ENCODE data around the gene HYAL3. TPM values are rescaled to one million over a fixed set of nuclear protein-coding genes. Genes with fewer than 3 reads are reported as not detected.

Gene HYAL3
- polyA plus RNA-seq, 1 donor from 2014 or later: 9.1 TPM

DNA sequence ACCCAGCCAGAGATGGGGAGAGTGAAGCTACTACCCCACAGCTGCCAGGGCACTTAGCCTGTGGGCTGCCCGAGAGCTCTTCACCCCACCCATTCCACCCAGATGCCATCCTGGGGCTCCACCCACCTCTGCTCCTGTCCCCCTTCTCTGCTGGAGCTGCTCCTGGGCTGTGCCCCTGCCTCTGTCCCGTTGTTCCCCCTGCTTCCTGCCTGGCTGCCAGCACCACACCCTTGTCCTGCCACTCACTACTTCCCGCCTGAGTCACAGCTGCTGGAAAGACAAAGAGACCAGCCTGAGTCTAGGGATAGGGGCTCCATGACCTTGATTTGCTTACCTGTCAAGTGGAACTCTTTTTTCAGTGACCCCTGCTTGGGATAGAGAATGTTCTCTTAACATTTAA is 50.8 kb downstream of the HYAL3 start:
- H3K9me2 ChIP-seq (ENCODE audit: insufficient read depth, low read length): no peaks in the 10 kb centered on the region
- no peak for TF ChIP-seq EZH2 (IDR thresholded peaks at IDR 0.05; ENCODE audit: borderline replicate concordance, insufficient read depth, low read length, poor library complexity, severe bottlenecking)
- TF ChIP-seq SMC3 (conservative IDR thresholded peaks at IDR 0.05; ENCODE audit: poor library complexity): no peak
- TF ChIP-seq, protein P1, sequence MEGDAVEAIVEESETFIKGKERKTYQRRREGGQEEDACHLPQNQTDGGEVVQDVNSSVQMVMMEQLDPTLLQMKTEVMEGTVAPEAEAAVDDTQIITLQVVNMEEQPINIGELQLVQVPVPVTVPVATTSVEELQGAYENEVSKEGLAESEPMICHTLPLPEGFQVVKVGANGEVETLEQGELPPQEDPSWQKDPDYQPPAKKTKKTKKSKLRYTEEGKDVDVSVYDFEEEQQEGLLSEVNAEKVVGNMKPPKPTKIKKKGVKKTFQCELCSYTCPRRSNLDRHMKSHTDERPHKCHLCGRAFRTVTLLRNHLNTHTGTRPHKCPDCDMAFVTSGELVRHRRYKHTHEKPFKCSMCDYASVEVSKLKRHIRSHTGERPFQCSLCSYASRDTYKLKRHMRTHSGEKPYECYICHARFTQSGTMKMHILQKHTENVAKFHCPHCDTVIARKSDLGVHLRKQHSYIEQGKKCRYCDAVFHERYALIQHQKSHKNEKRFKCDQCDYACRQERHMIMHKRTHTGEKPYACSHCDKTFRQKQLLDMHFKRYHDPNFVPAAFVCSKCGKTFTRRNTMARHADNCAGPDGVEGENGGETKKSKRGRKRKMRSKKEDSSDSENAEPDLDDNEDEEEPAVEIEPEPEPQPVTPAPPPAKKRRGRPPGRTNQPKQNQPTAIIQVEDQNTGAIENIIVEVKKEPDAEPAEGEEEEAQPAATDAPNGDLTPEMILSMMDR (IDR thresholded peaks at IDR 0.05; ENCODE audit: poor library complexity, severe bottlenecking): no peak
- TF ChIP-seq MXI1 (conservative IDR thresholded peaks at IDR 0.05; ENCODE audit: poor library complexity, severe bottlenecking): no peak
- no peak for TF ChIP-seq TAF1 (IDR thresholded peaks at IDR 0.05; ENCODE audit: low read depth)
- TF ChIP-seq EP300 (conservative IDR thresholded peaks at IDR 0.05; ENCODE audit: poor library complexity, severe bottlenecking): no peak
- TF ChIP-seq POLR2AphosphoS5 (IDR thresholded peaks at IDR 0.05): no peak
- no peak overlapping the region for H3K9ac ChIP-seq (ENCODE audit: low read length)
- no peaks in the 10 kb centered on the region for H3K36me3 ChIP-seq (ENCODE audit: insufficient read depth, low read length)
- H3K9me3 ChIP-seq (ENCODE audit: low read length): no peaks in the 10 kb centered on the region
- no peaks in the 10 kb centered on the region for H3F3A ChIP-seq (ENCODE audit: insufficient read depth, low read length, poor library complexity, severe bottlenecking)
- H4K20me1 ChIP-seq (ENCODE audit: insufficient read depth): no peaks in the 10 kb centered on the region
- H3K4me3 ChIP-seq (ENCODE audit: low read length): no peak overlapping the region
- no peak overlapping the region for H3K4me2 ChIP-seq (ENCODE audit: low read length)
- no peaks in the 10 kb centered on the region for H3K27me3 ChIP-seq (ENCODE audit: insufficient read depth, low read depth, low read length)
- peaks cover 70% of the 10 kb centered on the region for H3K79me2 ChIP-seq (replicated peaks; ENCODE audit: insufficient read depth, low read length)
- no peak overlapping the region for H3K27ac ChIP-seq (ENCODE audit: low read length)
- no peak overlapping the region for H2AFZ ChIP-seq (ENCODE audit: low read depth, low read length)

GRCh38 chr3:50246517-50246954 is 52.7 kb downstream of the HYAL3 start:
- Histone ChIP-seq H3F3A (ENCODE audit: insufficient read depth, low read length, poor library complexity, severe bottlenecking) (no peaks in the 10 kb centered on the region), H3K79me2 (replicated peaks; ENCODE audit: insufficient read depth, low read length) (peaks cover 86% of the 10 kb centered on the region), H3K4me2 (ENCODE audit: low read length) (peak overlapping the region; percentile 46), H3K27ac (ENCODE audit: low read length) (peak overlapping the region; percentile 96), H3K9me2 (ENCODE audit: insufficient read depth, low read length) (no peaks in the 10 kb centered on the region), H3K4me3 (ENCODE audit: low read length) (peak overlapping the region; percentile 62), H4K20me1 (ENCODE audit: insufficient read depth) (no peaks in the 10 kb centered on the region), H3K9ac (ENCODE audit: low read length) (peak overlapping the region; percentile 83), H3K9me3 (ENCODE audit: low read length) (no peaks in the 10 kb centered on the region), H3K27me3 (ENCODE audit: insufficient read depth, low read depth, low read length) (no peaks in the 10 kb centered on the region), H2AFZ (ENCODE audit: low read depth, low read length) (no peak overlapping the region), H3K36me3 (ENCODE audit: insufficient read depth, low read length) (no peaks in the 10 kb centered on the region)
- no peak for TF ChIP-seq SMC3 (conservative IDR thresholded peaks at IDR 0.05; ENCODE audit: poor library complexity)
- no peak for TF ChIP-seq TAF1 (IDR thresholded peaks at IDR 0.05; ENCODE audit: low read depth)
- TF ChIP-seq POLR2AphosphoS5 (IDR thresholded peaks at IDR 0.05): no peak
- no peak for TF ChIP-seq MXI1 (conservative IDR thresholded peaks at IDR 0.05; ENCODE audit: poor library complexity, severe bottlenecking)
- no peak for TF ChIP-seq EP300 (conservative IDR thresholded peaks at IDR 0.05; ENCODE audit: poor library complexity, severe bottlenecking)
- no peak for TF ChIP-seq EZH2 (IDR thresholded peaks at IDR 0.05; ENCODE audit: borderline replicate concordance, insufficient read depth, low read length, poor library complexity, severe bottlenecking)
- TF ChIP-seq, protein P1 (IDR thresholded peaks at IDR 0.05; ENCODE audit: poor library complexity, severe bottlenecking): no peak
- TF ChIP-seq REST (IDR thresholded peaks at IDR 0.05; ENCODE audit: borderline replicate concordance): no peak
- no peak for TF ChIP-seq RAD21 (conservative IDR thresholded peaks at IDR 0.05)
